HCT116 (cell line): ENCODE data around the gene DERL3.

Experiments used
- CEBPB ChIP-seq: IDR thresholded peaks from 2 replicates; pipeline ENCODE4 v1.6.1; 2012; ENCODE audit warnings: low read depth
- EZH2 ChIP-seq: fragments of 200-600 bp; sonication (generic); IDR thresholded peaks from 2 replicates; pipeline ENCODE4 v1.6.1; 2017; ENCODE audit warnings: antibody characterized with exemption, mixed run types
- EZH2phosphoT487 ChIP-seq: fragments of 200-600 bp; IDR thresholded peaks from 2 replicates; pipeline ENCODE4 v1.6.1; 2018; ENCODE audit warnings: antibody characterized with exemption, borderline replicate concordance
- POLR2A ChIP-seq: IDR thresholded peaks from 2 replicates; pipeline ENCODE4 v1.7.0; 2011; ENCODE audit warnings: borderline replicate concordance; ENCODE audit not compliant: insufficient read depth, insufficient read length; ENCODE audit errors: extremely low read depth
- POLR2AphosphoS5 ChIP-seq: IDR thresholded peaks from 2 replicates; pipeline ENCODE4 v1.6.1; 2011; ENCODE audit warnings: mild to moderate bottlenecking, low read depth, low read length, moderate library complexity
- SIN3A ChIP-seq: IDR thresholded peaks from 2 replicates; pipeline ENCODE4 v1.6.1; 2012; ENCODE audit warnings: low read depth
- TF ChIP-seq, protein P1 (sequence below): IDR thresholded peaks from 2 replicates; pipeline ENCODE4 v1.6.1; 2012; ENCODE audit warnings: low read depth
- TF ChIP-seq, protein P2 (sequence below), 3 experiments: fragments of 200-600 bp in 1 of 3; sonication (generic) in 1 of 3; IDR thresholded peaks in 2 of 3; conservative IDR thresholded peaks in 1 of 3; 2 replicates each; pipeline ENCODE4 v1.5.1; 2012 to 2017; ENCODE audit warnings: low read depth in 2 of 3, low read length in 2 of 3, antibody characterized with exemption in 1 of 3, borderline replicate concordance in 1 of 3, control low read depth in 1 of 3, mild to moderate bottlenecking in 1 of 3, mixed read lengths in 1 of 3, mixed run types in 1 of 3, moderate library complexity in 1 of 3; ENCODE audit not compliant: insufficient read depth in 1 of 3

DNA sequence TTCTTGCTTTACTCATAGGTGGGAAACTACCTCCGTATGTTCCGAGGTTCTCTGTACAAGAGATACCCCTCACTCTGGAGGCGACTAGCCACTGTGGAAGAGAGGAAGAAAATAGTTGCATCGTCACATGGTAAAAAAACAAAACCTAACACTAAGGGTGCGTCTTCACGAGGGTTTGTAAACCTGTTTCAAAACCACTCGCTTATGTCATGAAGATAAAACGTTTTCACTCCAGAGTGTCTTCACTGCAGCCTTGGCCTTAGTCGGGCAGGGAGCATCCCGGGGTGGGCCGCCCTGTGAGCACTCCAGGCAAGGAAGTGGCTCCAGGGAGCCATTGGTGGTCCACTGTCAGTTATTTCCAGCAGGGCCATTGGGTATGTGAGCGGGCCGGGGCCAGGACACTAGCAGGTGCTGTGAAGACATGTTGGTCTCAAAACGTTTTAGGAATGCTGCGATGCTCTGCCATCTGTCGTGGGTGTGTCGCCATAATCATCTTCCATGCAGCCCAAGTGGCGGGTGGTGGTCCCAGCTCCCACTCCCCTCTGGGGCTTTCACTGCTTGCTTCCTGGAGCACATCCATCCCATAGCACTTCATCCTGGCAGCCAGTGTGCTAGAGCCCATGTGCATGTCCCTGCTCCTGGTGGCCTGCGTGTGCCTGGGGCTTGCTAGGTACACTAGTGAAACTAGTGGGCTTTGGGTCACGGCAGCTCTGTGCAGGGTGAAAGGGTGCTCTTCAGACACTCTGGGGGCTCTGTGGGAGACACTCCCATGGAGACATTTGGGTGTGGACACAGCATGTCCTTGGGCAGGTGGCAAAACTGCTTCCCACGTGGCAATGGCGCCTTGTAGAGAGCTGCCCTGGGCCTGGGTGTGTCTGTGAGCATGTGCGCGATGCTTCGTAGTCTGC, 46.8 kb downstream of the DERL3 start:
- TF ChIP-seq, protein P1, sequence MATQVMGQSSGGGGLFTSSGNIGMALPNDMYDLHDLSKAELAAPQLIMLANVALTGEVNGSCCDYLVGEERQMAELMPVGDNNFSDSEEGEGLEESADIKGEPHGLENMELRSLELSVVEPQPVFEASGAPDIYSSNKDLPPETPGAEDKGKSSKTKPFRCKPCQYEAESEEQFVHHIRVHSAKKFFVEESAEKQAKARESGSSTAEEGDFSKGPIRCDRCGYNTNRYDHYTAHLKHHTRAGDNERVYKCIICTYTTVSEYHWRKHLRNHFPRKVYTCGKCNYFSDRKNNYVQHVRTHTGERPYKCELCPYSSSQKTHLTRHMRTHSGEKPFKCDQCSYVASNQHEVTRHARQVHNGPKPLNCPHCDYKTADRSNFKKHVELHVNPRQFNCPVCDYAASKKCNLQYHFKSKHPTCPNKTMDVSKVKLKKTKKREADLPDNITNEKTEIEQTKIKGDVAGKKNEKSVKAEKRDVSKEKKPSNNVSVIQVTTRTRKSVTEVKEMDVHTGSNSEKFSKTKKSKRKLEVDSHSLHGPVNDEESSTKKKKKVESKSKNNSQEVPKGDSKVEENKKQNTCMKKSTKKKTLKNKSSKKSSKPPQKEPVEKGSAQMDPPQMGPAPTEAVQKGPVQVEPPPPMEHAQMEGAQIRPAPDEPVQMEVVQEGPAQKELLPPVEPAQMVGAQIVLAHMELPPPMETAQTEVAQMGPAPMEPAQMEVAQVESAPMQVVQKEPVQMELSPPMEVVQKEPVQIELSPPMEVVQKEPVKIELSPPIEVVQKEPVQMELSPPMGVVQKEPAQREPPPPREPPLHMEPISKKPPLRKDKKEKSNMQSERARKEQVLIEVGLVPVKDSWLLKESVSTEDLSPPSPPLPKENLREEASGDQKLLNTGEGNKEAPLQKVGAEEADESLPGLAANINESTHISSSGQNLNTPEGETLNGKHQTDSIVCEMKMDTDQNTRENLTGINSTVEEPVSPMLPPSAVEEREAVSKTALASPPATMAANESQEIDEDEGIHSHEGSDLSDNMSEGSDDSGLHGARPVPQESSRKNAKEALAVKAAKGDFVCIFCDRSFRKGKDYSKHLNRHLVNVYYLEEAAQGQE, result no peak
- TF ChIP-seq SIN3A, result no peak
- TF ChIP-seq, protein P2, sequence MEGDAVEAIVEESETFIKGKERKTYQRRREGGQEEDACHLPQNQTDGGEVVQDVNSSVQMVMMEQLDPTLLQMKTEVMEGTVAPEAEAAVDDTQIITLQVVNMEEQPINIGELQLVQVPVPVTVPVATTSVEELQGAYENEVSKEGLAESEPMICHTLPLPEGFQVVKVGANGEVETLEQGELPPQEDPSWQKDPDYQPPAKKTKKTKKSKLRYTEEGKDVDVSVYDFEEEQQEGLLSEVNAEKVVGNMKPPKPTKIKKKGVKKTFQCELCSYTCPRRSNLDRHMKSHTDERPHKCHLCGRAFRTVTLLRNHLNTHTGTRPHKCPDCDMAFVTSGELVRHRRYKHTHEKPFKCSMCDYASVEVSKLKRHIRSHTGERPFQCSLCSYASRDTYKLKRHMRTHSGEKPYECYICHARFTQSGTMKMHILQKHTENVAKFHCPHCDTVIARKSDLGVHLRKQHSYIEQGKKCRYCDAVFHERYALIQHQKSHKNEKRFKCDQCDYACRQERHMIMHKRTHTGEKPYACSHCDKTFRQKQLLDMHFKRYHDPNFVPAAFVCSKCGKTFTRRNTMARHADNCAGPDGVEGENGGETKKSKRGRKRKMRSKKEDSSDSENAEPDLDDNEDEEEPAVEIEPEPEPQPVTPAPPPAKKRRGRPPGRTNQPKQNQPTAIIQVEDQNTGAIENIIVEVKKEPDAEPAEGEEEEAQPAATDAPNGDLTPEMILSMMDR (IDR thresholded peaks at IDR 0.05 in 2 of 3, conservative IDR thresholded peaks at IDR 0.05 in 1 of 3; ENCODE audit: borderline replicate concordance in 1 of 3, insufficient read depth in 1 of 3, low read depth in 2 of 3, low read length in 2 of 3), result no peak
- TF ChIP-seq EZH2, result no peak
- TF ChIP-seq POLR2AphosphoS5, result no peak
- TF ChIP-seq POLR2A, result no peak
- TF ChIP-seq EZH2phosphoT487, result no peak
- no peak for TF ChIP-seq CEBPB
